Erythroblast (primary cell): ENCODE results near the gene SPOCK1.

Experiments
- GATA1 ChIP-seq: IDR thresholded peaks from 2 replicates; pipeline ENCODE4 v1.6.1; 2011; ENCODE audit warnings: low read depth, mild to moderate bottlenecking, control low read depth, low read length, moderate library complexity
- POLR2A ChIP-seq: IDR thresholded peaks from 2 replicates; pipeline ENCODE4 v1.6.1; 2011; ENCODE audit warnings: mild to moderate bottlenecking, low read length

GRCh38 chr5:137185193-137185592, 313.9 kb downstream of the SPOCK1 start:
- TF ChIP-seq GATA1, result no peak
- TF ChIP-seq POLR2A, result no peak
